Measurements from ENCODE around the gene DPEP2NB.
"Not testable (repeated sequence)": the region's sequence is repeated elsewhere in the genome, so short reads cannot be mapped to it uniquely, and the experiment has no call there.

DPEP2NB gene

GRCh38 chr16:68037841-68038597 is 22.3 kb upstream of the DPEP2NB start:
- H3K4me3 ChIP-seq (ENCODE audit: low read length) = no peak overlapping the region
- H3K9me3 ChIP-seq (ENCODE audit: insufficient read depth, low read depth, low read length) = no peaks in the 10 kb centered on the region
- no peak overlapping the region for H3K9ac ChIP-seq (ENCODE audit: low read depth, low read length)
- no peaks in the 10 kb centered on the region for H3K27me3 ChIP-seq (ENCODE audit: insufficient read depth, low read length)
- no peak overlapping the region for H3K27ac ChIP-seq (ENCODE audit: low read length)
- H3K36me3 ChIP-seq (ENCODE audit: insufficient read depth, low read depth, low read length) = peaks cover 23% of the 10 kb centered on the region
- no peaks in the 10 kb centered on the region for H3K4me1 ChIP-seq (ENCODE audit: insufficient read depth, low read length)

DNA sequence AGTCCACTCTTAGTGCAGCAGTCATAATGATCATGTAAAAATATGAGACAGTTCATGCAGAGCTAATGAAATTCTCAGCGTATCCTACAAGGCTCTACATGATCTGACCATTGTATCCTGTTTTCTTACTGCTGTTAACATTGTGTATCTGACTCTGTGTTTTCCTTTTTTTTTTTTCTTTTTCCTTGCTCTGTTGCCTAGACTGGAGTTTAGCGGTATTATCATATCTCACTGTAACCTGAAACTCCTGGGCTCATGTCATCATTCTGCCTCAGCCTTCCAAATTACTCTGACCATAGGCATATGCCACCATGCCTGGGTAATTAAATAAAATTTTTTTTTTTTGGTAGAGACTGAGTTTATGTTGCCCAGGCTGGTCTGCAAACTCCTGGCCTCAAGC is 19.5 kb upstream of the DPEP2NB start:
- Histone ChIP-seq H3K36me3 (ENCODE audit: insufficient read depth, low read depth, low read length) (0 out of 2 replicates have a peak, but pooled peaks cover 9% of the 10 kb centered on the region), H3K9me3 (ENCODE audit: insufficient read depth, low read depth, low read length) (no peaks in the 10 kb centered on the region), H3K4me3 (ENCODE audit: low read length) (no peak overlapping the region), H3K4me1 (ENCODE audit: insufficient read depth, low read length) (no peaks in the 10 kb centered on the region), H3K27ac (ENCODE audit: low read length) (no peak overlapping the region), H3K9ac (ENCODE audit: low read depth, low read length) (no peak overlapping the region), H3K27me3 (ENCODE audit: insufficient read depth, low read length) (no peaks in the 10 kb centered on the region)

- Histone ChIP-seq H3K27ac (ENCODE audit: low read length) (no peak overlapping the region), H3K4me1 (ENCODE audit: insufficient read depth, low read length) (no peaks in the 10 kb centered on the region), H3K9ac (ENCODE audit: low read depth, low read length) (no peak overlapping the region), H3K9me3 (ENCODE audit: insufficient read depth, low read depth, low read length) (no peaks in the 10 kb centered on the region), H3K4me3 (ENCODE audit: low read length) (no peak overlapping the region), H3K36me3 (ENCODE audit: insufficient read depth, low read depth, low read length) (peaks cover 7% of the 10 kb centered on the region; the same call in 1 of the 2 replicates), H3K27me3 (ENCODE audit: insufficient read depth, low read length) (no peaks in the 10 kb centered on the region)
Measured at GRCh38 chr16:68033101-68033500, 17.4 kb upstream of the DPEP2NB start.

GRCh38 chr16:68031951-68032350 is 16.2 kb upstream of the DPEP2NB start:
- H3K27me3 ChIP-seq (ENCODE audit: insufficient read depth, low read length) = no peaks in the 10 kb centered on the region
- H3K4me3 ChIP-seq (ENCODE audit: low read length) = no peak overlapping the region
- H3K27ac ChIP-seq (ENCODE audit: low read length) = no peak overlapping the region
- peaks cover 12% of the 10 kb centered on the region for H3K36me3 ChIP-seq (ENCODE audit: insufficient read depth, low read depth, low read length)
- H3K9me3 ChIP-seq (ENCODE audit: insufficient read depth, low read depth, low read length) = no peaks in the 10 kb centered on the region
- H3K4me1 ChIP-seq (ENCODE audit: insufficient read depth, low read length) = no peaks in the 10 kb centered on the region
- no peak overlapping the region for H3K9ac ChIP-seq (ENCODE audit: low read depth, low read length)

DNA sequence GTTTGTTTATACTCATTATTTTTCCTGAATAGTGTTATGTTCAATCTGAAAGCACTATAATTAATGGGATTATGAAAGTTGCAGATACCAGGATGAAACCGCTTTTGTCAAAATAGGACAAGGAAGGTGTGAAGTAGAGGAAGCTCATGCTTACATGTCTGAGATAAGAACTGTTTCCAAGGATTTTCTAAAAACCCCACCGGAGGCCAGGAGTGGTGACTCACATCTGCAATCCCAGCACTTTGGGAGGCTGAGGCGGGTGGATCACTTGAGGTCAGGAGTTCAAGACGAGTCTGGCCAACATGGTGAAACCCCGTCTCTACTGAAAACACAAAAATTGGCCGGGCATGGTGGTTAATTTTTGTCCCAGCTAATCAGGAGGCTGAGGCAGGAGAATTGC is 14.4 kb upstream of the DPEP2NB start:
- not testable (repeated sequence) for H3K9ac ChIP-seq (ENCODE audit: low read depth, low read length); H3K27ac ChIP-seq (ENCODE audit: low read length); H3K27me3 ChIP-seq (ENCODE audit: insufficient read depth, low read length); H3K4me1 ChIP-seq (ENCODE audit: insufficient read depth, low read length); H3K9me3 ChIP-seq (ENCODE audit: insufficient read depth, low read depth, low read length); H3K4me3 ChIP-seq (ENCODE audit: low read length)
- H3K36me3 ChIP-seq (ENCODE audit: insufficient read depth, low read depth, low read length) = peaks cover 28% of the 10 kb centered on the region

DNA sequence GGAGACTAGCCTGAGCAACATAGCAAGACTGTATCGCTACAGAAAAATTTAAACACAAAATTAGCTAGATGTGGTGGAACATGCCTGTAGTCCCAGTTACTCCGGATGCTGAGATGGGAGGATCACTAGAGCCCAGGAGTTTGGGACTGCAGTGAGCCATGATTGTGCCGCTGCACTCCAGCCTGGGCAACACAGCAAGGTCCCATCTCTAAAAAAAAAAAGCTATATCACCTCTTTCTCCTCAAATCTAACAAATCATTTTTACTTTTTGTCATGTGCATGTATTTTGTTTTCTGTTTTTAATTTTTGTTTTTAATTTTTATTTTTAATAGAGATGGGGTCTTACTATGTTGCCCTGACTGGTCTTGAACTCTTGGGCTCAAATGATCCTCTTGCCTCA is 13.3 kb upstream of the DPEP2NB start:
- H3K4me1 ChIP-seq (ENCODE audit: insufficient read depth, low read length) = no peaks in the 10 kb centered on the region
- H3K4me3 ChIP-seq (ENCODE audit: low read length) = no peak overlapping the region
- H3K27me3 ChIP-seq (ENCODE audit: insufficient read depth, low read length) = no peaks in the 10 kb centered on the region
- H3K9me3 ChIP-seq (ENCODE audit: insufficient read depth, low read depth, low read length) = no peaks in the 10 kb centered on the region
- H3K36me3 ChIP-seq (ENCODE audit: insufficient read depth, low read depth, low read length) = peaks cover 28% of the 10 kb centered on the region
- H3K27ac ChIP-seq (ENCODE audit: low read length) = no peak overlapping the region
- no peak overlapping the region for H3K9ac ChIP-seq (ENCODE audit: low read depth, low read length)

GRCh38 chr16:68022728-68023537 is 7.2 kb upstream of the DPEP2NB start, which contains the start of the genes DDX28 and DUS2:
DDX28 (minus strand) TSS chr16:68023232; CDS start chr16:68023202, 30 bp downstream.
DUS2 (plus strand) TSS chr16:68023284; CDS start chr16:68038024, 14,740 bp downstream.
- H3K27ac ChIP-seq (ENCODE audit: low read length) = peak within 1 kb of the TSS; percentile 26
- H3K9me3 ChIP-seq (ENCODE audit: insufficient read depth, low read depth, low read length) = no peaks in the 10 kb centered on the region
- peak within 1 kb of the TSS; percentile 89 for H3K4me3 ChIP-seq (ENCODE audit: low read length)
- no peaks in the 10 kb centered on the region for H3K27me3 ChIP-seq (ENCODE audit: insufficient read depth, low read length)
- peak within 1 kb of the TSS; percentile 90 for H3K9ac ChIP-seq (ENCODE audit: low read depth, low read length)
- peaks cover 5% of the 10 kb centered on the region; the same call in 1 of the 2 replicates for H3K4me1 ChIP-seq (ENCODE audit: insufficient read depth, low read length)
- H3K36me3 ChIP-seq (ENCODE audit: insufficient read depth, low read depth, low read length) = peaks cover 37% of the 10 kb centered on the region

- Histone ChIP-seq H3K9me3 (ENCODE audit: insufficient read depth, low read depth, low read length) (no peaks in the 10 kb centered on the region), H3K27ac (ENCODE audit: low read length) (peak overlapping the region; percentile 26), H3K4me3 (ENCODE audit: low read length) (peak overlapping the region; percentile 89), H3K27me3 (ENCODE audit: insufficient read depth, low read length) (no peaks in the 10 kb centered on the region), H3K36me3 (ENCODE audit: insufficient read depth, low read depth, low read length) (peaks cover 31% of the 10 kb centered on the region), H3K9ac (ENCODE audit: low read depth, low read length) (peak overlapping the region; percentile 90), H3K4me1 (ENCODE audit: insufficient read depth, low read length) (peaks cover 5% of the 10 kb centered on the region; the same call in 1 of the 2 replicates)
Measured at GRCh38 chr16:68022278-68022727, 6.6 kb upstream of the DPEP2NB start.

GRCh38 chr16:68021490-68021889 is 5.8 kb upstream of the DPEP2NB start:
- Histone ChIP-seq H3K4me1 (ENCODE audit: insufficient read depth, low read length) (peaks cover 5% of the 10 kb centered on the region; the same call in 1 of the 2 replicates), H3K27ac (ENCODE audit: low read length) (no peak overlapping the region), H3K9ac (ENCODE audit: low read depth, low read length) (peak overlapping the region; percentile 90; the same call in 1 of the 2 replicates), H3K4me3 (ENCODE audit: low read length) (peak overlapping the region; percentile 89), H3K9me3 (ENCODE audit: insufficient read depth, low read depth, low read length) (no peaks in the 10 kb centered on the region), H3K36me3 (ENCODE audit: insufficient read depth, low read depth, low read length) (peaks cover 26% of the 10 kb centered on the region), H3K27me3 (ENCODE audit: insufficient read depth, low read length) (no peaks in the 10 kb centered on the region)

DNA sequence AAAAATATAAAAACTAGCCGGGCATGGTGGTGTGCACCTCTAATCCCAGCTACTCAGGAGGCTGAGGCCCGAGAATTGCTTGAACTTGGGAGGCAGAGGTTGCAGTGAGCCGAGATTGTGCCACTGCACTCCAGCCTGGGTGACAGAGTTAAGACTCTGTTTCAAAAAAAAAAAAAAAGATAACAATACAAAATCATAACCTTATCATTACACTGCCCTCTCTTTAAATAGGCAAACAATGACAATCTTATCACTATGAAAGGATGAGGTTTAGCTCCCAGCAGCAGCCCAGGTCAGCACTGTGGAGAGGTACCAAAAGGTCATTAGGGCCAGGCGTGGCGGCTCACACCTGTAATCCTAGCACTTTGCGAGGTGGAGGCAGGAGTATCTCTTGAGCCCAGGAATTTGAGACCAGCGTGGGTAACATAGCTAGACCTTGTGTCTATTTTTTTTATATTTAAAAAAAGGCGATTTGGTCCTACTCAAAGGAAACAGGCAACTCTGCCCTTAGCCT is 3.5 kb upstream of the DPEP2NB start:
- H3K9me3 ChIP-seq (ENCODE audit: insufficient read depth, low read depth, low read length) = no peaks in the 10 kb centered on the region
- H3K4me1 ChIP-seq (ENCODE audit: insufficient read depth, low read length) = peaks cover 5% of the 10 kb centered on the region; the same call in 1 of the 2 replicates
- no peaks in the 10 kb centered on the region for H3K27me3 ChIP-seq (ENCODE audit: insufficient read depth, low read length)
- no peak overlapping the region for H3K9ac ChIP-seq (ENCODE audit: low read depth, low read length)
- no peak overlapping the region for H3K27ac ChIP-seq (ENCODE audit: low read length)
- no peak overlapping the region for H3K4me3 ChIP-seq (ENCODE audit: low read length)
- H3K36me3 ChIP-seq (ENCODE audit: insufficient read depth, low read depth, low read length) = peaks cover 14% of the 10 kb centered on the region

- Histone ChIP-seq H3K27ac (ENCODE audit: low read length) (no peak overlapping the region), H3K9me3 (ENCODE audit: insufficient read depth, low read depth, low read length) (no peaks in the 10 kb centered on the region), H3K27me3 (ENCODE audit: insufficient read depth, low read length) (no peaks in the 10 kb centered on the region), H3K9ac (ENCODE audit: low read depth, low read length) (no peak overlapping the region), H3K4me3 (ENCODE audit: low read length) (no peak overlapping the region), H3K36me3 (ENCODE audit: insufficient read depth, low read depth, low read length) (no peaks in the 10 kb centered on the region), H3K4me1 (ENCODE audit: insufficient read depth, low read length) (0 out of 2 replicates have a peak, but pooled peaks cover 2% of the 10 kb centered on the region)
Measured at GRCh38 chr16:68013440-68013839, 2.3 kb downstream of the DPEP2NB start.

Data from iPS-20b (cell line).